NCI-H1092 treated with DMSO at 0.1 percent for 48 hours (cell line): ENCODE data around the gene WNT7B.

Experiments
- DNase-seq: peaks from one replicate; lab custom pipeline; 2025; lab: John Stamatoyannopoulos, UW

WNT7B gene

DNA sequence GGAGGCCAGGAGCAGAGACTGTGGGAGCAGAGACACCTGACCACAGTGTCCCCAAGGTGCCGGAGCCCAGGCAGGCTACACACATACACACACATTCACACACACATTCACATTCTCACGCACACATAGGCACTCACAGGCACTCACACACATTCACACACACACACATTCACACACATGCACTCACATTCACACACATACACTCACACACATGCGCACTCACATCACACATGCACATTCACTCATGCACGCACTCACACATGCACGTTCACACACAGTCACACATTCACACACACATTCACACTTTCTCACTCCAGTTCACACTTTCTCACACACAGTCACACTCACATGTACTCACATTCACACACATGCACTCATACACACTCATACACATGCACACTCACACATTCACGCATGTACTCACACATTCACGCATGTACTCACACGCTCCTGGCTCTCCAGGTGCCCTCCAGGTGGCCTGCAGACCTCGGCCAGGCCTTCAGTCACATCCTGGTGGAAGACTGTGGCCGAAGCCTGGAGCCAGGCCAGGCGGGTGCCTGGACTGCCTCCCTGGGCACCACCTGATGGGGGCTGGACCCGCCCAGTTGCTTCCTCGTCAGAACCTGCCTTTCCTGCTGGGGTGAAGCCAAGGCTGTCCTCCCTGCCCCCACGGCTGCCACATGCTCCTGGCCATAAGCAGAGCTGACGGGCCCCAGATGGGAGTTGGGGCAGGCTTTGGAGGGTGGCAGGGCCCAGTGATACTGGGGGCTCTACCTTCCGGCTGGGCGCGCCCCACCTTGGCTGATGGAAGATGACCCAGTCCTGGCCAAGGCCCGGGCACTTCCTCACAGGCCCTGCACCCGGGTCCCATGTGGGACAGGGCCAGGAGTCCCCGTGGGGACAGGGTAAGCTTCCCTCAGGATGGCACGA is 89.5 kb downstream of the WNT7B start:
- DNase-seq = no peak

DNA sequence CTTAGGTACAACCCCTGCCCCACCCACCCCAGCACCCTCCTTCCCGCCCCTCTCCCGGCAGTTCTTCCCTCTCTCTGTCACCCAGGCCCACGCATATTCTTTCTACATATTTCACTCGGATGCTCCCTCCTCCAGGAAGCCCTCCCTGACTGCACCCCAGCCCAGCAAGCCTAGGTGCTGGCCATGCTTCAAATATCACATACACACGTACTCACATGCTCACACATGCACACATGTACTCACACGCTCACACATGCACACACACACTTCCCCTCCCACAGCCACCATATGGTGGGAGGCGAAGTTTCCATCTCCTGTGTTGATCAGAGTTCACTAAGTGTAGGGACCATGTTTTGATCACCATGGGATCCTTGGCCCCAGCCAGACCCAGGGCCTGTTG is 90.4 kb downstream of the WNT7B start:
- DNase-seq = no peak

DNA sequence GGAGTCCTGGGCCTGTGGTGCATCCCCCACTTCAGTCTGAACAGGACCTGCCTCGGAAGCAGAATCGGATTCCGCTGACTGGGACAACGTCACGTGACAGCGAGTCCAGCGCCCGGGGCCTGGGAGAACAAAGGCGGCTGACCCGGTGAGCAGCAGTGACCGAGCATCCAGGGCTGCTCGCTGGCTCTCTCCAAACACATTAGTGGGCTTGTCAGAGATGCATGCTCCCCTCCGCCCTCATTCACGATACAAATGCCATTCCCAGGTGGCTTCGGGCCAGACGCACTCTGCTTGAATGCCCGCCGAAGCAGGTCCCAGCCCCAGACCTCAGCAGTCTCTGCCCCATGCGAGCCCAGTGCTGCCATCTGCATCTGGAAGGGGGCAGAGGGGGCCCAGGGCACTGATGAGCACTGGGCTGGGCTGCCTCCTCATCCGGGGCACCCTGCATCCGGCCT is 91.0 kb downstream of the WNT7B start:
- DNase-seq = no peak

DNA sequence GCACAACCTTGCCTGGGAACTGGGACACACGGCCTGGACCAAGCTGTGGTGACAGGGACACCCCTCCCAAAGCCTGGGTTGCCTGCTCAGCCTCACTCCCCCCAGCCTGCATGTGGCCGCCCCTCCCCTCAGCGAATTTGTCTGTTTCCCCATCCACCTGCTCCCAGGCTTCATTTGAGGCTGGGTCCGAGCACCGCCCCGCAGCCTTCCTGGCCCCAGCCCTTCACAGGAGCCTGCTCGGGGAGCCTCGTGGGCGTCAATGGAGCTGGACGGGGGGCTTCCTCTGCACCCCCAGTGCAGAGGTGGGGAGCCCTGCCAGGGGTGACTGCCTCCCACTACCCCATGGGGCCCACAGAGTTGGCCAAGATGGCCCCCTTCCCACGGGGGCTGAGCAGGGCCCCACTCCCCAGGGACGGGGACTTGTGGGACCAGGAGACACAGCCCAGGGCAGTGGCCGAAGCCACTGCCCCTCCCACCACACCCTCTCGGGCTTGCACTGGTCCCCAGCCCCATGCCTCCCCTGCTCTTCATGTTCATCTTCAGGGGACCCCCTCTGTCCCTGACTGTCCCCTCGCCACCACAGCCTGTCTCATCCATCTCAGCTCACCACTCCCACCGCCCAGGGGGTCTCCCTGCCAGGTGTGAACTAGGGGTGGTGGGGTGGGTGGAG is 91.7 kb downstream of the WNT7B start:
- DNase-seq = no peak

DNA sequence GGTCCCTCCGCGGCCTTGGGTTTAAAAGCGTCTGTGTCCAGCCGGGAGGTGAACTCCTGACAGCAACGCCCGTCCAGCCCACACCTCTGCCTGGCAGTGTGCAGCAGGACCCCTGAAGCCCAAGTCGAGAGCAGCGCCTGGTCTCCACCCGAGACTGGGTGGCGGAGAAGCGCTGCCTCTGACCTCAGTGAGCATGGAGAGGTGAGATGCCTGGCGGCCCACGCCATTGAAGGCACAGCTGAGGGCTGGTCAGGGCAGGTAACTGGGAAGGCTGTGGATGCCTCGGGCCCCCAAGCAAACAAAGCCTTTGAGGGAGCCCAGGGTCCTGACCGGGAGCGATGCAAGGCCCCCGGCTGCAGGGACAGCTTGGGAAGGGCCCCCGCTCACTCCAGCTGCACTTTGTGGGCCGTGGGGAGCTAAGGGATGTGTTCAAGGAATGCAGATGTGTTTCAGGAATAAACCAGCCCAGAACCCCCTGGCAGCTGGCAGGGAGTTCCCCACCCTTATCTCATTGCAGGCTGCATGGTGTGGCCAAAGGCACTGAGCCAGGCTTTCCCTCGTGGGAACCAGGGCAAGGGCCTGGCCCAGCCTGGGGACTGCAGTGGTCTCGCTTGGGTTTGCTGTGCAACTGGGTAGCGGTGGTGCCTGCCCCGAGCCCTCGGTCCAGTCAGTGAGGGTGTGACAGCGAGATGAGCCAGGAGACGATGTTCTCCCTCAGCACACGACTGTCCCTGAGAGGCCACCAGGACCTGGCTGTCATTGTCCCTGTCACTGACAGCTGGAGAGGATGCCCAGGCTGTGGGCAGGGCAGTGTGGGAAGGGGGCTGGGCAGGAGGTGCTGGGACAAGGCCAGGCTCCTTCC is 92.5 kb downstream of the WNT7B start:
- no peak for DNase-seq

DNA sequence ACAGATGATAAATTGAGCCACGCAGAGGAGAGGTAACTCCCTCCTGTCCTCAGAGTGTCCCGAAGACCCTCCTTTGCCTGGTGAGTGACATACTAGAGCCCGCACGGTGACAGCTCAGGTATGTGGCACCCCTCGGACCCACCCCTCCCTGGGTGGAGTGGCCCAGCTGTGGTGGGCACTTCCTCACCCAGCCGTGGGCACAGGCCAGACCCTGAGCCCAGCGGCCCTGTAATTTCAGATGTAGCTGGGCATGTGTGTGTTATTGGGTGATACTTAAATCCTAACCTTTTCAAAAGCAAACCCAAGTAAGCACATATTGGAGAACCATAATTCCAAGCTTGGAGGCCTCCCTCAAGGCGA is 93.2 kb downstream of the WNT7B start:
- DNase-seq = no peak

DNA sequence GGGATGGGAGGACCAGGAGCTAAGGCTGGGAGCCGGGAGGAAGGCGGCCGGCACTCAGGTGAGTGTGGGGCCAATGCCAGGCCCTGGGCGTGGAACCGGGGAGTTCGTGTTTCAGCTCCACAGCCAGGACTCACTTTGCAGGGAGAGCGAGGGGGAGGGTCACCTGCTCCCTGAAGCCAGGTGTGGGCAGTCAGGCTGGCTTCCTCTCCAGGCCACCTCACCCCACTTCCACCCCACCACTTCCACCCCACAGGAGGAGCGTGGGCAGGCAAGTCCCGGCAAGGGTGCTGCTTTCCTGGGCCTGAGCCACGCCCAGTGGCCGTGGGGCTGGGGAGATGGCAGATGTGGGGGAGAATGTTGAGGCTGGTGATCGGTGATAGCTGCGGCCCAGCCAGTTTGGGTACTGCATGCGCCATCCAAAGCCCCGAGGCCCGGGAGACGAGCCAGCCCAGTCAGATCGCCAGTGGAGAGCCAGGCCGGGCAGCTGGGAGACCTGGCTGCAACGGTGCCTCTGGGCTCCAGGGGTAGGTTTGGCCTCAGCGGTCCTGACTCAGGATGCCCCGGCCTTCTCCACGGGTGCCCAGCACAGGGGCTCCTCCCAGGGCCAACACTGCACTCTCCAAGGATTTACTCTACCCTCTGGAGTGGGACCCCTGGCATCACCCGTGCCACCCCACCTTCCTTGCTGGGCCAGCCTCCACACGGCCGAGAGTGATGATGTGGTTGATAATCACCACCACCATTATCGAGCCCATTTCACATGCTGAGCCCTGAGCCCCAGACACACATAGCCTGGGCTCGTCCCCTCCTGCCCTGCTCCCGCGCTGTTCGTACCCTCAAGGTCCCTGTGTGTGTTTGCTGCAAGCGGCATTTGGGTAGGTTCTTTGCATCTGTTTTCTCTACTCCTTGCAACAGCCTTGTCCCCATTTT is 93.8 kb downstream of the WNT7B start:
- DNase-seq = no peak

DNA sequence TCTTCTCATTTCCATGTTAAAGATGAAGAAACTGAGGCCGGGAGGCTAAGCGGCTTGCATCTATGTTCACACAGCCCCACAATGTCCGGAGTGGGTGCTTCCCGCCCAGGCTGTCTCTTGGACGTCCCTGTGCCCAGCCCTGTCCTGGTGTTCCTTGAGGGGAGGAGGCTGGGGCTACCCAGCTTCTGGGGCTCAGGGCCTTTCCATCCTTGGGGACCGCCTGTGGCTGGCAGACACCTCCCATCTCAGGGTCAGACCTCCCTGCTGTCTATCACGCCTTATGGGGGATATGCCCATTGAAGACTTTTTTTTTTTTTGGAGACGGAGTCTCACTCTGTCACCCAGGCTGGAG is 95.5 kb downstream of the WNT7B start:
- DNase-seq = no peak

DNA sequence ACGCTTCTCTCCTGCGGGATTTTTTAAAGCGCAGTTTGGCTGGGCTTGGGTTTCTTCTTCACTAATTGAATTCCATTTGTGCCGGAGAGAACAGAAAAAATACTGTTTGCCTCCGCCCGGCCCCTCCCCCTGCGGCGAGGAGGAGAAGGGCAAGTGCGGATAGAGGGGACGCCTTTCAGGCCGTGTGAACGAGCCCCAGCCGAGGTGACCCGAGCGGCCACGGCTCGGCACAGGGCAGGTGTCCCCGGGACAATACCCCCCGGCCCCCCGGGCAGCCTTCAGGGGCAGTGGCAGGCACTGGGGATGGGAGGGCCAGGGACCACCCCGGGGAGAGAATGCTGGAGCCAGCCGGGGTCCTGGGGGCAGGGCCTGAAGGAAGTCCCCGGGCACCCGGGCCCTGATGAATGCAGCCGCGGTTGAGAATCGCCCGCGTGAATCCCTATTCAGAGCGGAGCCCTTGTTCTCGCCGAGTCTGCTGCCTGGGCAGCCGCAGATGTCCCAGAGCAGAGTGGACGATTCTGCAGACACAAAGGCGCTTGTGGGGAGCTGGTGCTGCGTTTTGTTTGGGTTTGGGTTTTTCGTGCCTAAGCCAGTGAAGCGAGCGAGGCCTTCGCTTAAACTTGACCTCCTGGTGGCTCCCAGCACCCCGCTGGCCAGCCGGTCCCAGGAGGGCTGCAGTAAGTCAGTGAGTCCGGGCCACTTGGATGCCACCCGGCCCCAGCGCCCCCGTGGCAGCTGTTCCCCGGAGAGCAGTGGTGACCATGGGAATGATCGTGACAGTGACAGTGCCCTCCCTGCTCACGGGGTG is 96.0 kb downstream of the WNT7B start:
- DNase-seq = no peak

DNA sequence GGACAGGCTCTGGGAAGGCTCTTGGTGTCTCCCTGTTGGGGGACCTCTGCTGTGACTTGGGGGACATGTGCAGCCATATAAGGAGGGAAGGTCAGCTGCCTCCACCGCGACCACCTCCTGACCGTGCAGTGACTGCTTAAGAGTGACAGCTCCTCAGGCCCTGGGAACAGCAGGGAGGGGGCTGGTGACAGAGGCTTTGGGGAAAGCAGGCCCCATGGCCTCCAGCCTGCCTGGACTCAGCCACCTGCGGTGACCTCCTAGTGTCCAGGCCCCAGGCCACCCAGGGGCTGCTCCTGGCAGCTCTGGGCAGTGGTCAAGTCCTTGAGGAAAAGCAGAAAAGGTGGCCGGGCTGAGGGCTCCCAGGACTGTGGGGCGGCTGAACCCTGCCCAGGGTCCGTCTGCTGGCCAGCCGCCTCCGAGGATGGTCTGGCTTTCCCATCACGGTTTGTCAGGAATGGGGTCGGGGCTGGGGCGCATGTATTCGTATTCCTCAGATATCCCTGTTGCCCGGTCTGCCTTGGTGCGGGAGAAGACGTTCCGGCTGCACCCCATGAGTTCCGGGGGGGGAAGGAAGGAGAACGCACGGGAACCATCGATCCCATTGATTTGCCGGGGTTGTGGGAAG is 96.8 kb downstream of the WNT7B start:
- DNase-seq = no peak

DNA sequence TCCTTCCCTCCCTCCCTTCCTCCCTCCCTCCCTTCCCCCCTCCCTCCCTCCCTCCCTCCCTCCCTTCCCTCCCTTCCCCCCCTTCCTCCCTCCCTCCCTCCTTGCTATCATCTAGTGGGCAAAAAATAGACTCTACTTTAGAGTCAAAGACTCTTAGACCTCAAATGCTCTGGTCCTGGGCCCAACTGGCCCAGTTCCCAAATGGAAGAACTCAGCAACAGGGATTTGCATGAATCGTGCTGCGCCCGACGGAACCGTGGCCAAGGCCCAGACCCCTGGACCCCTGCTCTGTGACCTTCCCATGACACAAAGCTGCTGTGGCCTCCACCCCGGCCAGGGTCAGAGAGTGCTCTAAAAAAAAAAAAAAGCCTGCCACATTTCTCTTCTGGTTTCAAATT is 97.4 kb downstream of the WNT7B start:
- no peak for DNase-seq

DNA sequence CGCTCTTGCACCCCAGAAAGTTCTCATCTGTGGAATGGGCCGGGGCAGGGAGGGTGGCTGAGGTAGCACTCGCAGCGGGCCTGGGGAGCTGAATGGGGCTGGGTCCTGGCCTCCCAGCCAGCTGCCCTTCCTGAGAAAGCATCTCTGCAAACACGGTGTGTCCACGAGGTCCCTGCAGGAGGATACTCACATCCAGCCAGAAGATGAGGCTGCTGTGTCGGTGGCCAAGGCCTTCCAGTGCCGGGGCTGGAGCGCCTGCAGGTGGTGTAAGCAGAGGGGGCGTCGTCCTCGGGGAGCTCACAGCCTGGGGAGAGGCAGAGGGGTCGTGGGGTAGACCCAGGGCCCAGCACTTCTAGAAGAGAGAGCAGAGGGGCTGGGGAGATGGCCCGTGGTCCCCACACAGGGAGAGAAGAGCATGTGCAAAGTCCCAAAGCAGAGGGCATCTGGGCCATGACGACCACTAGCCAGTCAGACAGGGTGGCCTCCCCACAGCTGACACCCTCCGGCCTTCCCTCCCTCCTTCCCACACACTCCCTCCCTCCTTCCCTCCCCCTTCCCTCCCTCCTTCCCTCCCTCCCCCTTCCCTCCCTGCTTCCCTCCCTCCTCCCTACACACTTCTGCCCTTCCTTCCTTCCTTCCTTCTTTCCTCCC is 97.9 kb downstream of the WNT7B start:
- no peak for DNase-seq

DNA sequence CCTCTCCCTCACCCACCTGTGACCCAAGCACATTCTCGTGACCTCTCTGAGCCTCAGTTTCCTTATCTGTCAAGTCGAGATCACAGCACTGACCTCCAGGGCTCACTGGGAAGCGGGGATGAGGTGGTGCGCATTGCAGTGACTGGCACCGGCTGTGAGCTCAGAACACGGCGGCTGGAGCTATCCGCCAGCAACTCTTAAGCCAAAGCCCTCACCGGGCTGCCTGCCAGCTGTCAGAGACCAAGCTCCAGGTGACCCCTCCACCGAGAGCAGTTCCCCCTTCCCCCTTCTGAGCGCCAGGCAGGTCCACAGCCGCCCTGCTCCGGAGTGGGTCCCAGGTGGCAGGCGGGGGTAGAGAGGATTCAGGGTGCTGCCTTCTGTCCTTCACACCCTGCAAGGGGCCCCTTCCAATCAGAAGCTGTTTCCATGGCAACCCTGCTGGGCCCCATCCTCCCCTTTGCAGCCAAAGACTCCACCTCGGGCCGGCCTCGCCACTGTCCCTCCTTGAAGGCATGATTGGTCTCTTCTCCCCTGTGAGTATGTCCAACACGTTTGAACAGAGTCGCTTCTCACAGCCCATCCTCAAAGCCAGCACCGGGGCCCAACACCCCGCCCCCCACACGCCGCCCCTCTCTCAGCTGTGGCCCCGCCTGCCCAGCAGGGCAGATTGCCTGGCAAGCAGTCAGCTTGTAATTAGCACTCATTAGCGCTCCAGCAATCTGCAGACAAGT is 98.7 kb downstream of the WNT7B start:
- DNase-seq = peak; percentile 42

DNA sequence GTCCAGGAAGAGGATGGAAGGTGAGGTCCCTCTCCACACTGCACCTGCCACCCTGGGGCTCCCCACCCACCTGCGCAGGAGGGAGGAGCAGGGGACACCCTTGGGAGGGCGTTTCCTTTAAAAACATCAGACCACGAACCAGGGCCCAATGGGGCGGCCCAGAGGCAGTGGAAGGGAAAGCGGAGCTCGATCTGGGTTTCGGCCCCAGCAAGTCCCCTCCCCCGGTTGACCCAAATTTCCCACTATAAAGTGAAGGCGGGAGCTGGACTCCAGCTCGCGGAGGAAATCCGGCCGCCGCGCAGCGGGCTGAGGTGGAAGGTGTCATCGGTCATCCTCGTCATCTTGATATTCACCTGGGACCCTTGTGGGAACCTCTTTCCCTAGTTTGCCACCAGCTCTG is 99.3 kb downstream of the WNT7B start:
- DNase-seq = no peak

DNA sequence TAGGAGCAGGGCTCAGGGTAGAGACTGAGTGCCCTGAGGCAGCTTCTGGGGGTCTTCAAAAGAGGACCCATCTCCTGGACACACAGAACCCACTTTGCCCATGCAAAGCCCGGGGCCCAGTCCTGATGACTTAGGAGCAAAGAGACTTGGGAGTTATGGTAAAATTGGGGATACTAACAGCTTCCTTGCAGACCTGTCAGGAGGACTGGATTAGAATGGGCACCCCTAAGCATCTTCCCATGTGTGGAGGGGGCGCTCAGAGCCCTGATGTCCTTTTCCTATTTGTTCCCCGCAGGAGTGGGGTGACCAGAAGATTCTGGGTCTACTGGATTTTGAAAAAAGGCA is 100.0 kb downstream of the WNT7B start:
- no peak for DNase-seq

DNA sequence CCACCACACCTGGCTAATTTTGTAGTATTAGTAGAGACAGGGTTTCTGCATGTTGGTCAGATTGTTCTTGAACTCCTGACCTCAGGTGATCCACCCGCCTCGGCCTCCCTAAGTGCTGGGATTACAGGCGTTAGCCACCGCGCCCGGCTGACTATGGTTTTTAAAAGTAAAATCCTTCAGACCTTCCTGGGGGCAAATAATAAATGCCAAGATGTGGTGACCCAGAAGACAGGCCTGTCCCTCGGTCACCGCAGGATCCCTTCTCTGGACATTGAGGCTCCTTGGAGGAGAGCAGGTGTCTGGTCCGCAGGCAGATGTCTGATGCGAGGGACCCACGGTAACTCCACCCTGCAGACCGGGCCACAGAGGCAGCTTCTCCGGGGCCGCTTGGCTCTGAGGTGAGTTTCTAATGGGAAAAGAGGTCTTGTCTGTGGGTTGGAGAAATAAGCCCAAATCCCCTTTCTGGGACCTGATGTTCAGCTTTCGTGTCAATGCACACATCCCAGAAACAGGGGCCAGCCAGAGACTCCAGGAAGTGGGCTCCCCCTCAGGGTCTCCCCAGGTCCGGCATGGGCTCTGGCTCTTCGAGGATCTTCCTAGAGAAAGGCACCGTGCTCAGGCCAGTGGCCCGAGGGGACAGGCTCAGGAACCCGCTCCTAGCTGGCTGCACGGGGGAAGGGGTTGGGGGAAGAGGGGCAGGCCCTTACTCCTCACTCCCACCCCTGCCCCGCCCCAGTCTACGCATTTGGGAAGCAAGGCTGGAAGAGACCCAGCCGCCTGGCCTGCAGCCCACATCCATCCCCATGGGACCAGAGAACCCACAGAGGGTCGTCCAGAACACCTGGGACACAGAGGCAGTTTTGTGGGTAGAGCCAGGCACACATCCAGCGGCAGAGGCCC is 100.6 kb downstream of the WNT7B start:
- DNase-seq = no peak

DNA sequence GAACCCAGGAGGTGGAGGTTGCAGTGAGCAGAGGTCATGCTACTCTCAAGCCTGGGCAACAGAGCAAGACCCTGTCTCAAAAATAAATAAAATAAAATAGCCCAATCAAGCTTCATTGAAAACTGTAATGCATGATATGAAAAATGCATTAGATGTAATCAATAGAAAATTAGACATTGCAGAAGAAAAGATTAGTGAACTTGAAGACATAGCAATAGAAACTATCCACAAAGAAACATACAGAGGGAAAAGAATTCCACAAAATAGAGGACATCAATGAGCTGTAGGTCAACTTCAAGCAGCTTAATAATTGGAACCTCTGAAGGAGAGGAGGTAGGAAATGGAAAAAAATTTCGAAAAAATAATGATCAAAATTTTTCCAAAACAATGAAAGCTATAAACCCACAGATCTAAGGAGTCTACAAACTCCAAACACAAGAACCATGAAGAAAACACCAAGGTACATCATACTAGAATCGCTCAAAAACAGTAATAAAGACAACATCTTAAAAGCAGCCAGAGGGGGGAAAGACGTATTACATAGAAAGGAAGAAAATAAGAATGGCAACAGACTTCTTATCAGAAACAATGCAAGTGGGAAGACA is 104.2 kb downstream of the WNT7B start:
- no peak for DNase-seq

DNA sequence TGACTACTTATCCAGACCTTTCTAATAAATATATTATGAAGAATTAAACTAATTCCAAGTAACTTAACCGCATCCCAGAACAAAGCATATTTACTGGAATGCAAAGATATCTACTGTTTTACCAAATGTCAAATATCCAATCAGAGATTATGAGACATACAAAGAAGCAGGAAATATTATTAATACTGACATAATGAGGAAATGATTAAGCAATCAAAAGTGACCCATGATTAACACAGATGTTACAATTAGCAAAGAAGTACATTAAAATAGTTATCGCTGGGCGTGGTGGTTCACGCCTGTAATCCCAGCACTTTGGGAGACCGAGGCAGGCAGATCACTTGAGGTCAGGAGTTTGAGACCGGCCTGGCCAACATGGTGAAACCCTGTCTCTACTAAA is 105.2 kb downstream of the WNT7B start:
- DNase-seq = no peak
